HG02885 (cell line): ENCODE results near the gene LSM2.
"Not testable (repeated sequence)": the region's sequence is repeated elsewhere in the genome, so short reads cannot be mapped to it uniquely, and the experiment has no call there.

Source experiments
- ATAC-seq: cut with Tn5 transposase; IDR thresholded peaks from one replicate; pipeline ENCODE4 v1.9.1; 2021; ENCODE audit warnings: mild to moderate bottlenecking; ENCODE audit not compliant: unreplicated experiment, poor library complexity

The LSM2 gene

GRCh38 chr6:31806470-31807272 lies at the start of gene LSM2:
TSS of gene LSM2 (minus strand) at chr6:31806966. CDS start at chr6:31806757, 209 bp downstream.
- ATAC-seq, result peak; percentile 91

- not testable (repeated sequence) for ATAC-seq
These were observed 45.4 kb upstream of the LSM2 start for GRCh38 chr6:31851980-31852718.

GRCh38 chr6:31851485-31851832 lies 44.7 kb upstream of the LSM2 start:
- ATAC-seq, result no peak

- ATAC-seq, result no peak
These were observed 44.2 kb upstream of the LSM2 start for GRCh38 chr6:31850765-31851484.

- ATAC-seq, result no peak
These were observed 40.7 kb upstream of the LSM2 start for GRCh38 chr6:31847276-31847978.

GRCh38 chr6:31844507-31844906 lies 37.7 kb upstream of the LSM2 start:
- no peak for ATAC-seq

GRCh38 chr6:31842053-31842452 lies 35.3 kb upstream of the LSM2 start:
- no peak for ATAC-seq

GRCh38 chr6:31839779-31840126 lies 33.0 kb upstream of the LSM2 start:
- not testable (repeated sequence) for ATAC-seq

GRCh38 chr6:31838968-31839367 lies 32.2 kb upstream of the LSM2 start:
- ATAC-seq, result no peak

GRCh38 chr6:31838114-31838553 lies 31.4 kb upstream of the LSM2 start:
- ATAC-seq, result not testable (repeated sequence)

- ATAC-seq, result no peak
These were observed 30.8 kb upstream of the LSM2 start for GRCh38 chr6:31837369-31838113.

- ATAC-seq, result no peak
These were observed 30.0 kb upstream of the LSM2 start for GRCh38 chr6:31836474-31837368.

GRCh38 chr6:31836047-31836473 lies 29.3 kb upstream of the LSM2 start:
- ATAC-seq, result no peak

GRCh38 chr6:31834367-31835250 lies 27.8 kb upstream of the LSM2 start:
- peak; percentile 57 for ATAC-seq

- ATAC-seq, result no peak
These were observed 24.8 kb upstream of the LSM2 start for GRCh38 chr6:31831350-31832215.

GRCh38 chr6:31830886-31831335 lies 24.1 kb upstream of the LSM2 start:
- no peak for ATAC-seq
